Measurements from ENCODE around the gene ENOX2.

The ENOX2 gene

GRCh38 chrX:130704053-130705038, 198.7 kb downstream of the ENOX2 start:
- no peak for DNase-seq (ENCODE audit: low read depth in 1 of 2, low spot score in 1 of 2)

DNA sequence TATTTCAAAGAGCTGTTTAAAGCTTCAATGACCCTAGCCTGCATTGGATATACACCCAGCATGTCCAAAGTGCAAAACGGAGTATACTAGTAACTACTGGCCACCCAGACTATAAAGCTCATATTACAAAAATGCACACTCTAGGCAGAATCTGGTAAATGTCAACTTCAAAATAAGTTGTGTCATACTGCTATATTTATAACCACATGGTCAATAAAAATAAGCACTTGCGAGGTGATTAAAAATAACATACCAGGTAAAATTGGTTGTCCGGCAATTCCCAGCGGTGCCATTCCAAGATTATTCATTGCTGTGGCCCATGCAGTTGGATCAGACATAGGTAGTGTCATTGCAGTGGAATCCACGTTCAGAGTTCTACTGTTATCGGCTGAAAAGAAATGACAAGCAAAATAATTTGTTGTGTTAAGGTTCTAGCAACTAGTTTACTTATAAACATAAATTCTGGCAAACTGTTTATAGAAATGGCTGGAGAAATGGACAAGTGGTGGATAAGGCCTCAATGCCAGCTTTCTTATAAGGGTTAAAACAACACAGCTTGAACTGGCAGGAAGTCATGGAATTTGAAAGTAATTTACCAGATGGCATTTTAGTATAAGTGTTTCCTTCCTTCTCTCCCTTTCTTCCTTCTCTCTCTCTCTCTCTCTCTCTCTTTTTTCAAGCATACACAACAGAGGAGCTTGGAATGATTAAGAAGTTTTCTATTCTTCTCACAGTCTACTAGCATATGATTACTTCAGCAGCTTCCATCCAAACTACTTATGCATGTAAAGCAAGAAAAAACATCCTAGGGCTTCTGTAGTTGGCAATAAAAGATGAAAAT, 199.9 kb downstream of the ENOX2 start:
- DNase-seq (ENCODE audit: low read depth in 1 of 2, low spot score in 1 of 2): no peak

DNA sequence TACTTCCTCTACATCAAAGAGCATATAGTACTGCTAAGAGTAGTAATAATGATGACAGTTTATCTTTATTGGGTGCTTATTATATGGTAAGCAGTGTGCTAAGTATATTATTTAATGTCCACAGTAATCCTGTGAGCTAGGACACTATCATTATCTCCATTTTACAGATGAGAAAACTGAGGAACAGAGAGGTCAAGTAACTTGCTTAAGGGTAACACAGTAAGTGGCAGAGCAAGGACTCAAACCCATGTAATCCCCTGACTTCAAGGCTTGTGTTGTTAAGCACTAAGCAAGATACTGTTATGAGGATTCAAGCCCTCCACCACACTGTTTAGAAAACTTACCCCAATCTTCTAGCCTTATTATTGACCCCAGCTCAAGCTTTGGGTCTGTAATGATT, 202.4 kb downstream of the ENOX2 start:
- DNase-seq (ENCODE audit: low read depth in 1 of 2, low spot score in 1 of 2): no peak

DNA sequence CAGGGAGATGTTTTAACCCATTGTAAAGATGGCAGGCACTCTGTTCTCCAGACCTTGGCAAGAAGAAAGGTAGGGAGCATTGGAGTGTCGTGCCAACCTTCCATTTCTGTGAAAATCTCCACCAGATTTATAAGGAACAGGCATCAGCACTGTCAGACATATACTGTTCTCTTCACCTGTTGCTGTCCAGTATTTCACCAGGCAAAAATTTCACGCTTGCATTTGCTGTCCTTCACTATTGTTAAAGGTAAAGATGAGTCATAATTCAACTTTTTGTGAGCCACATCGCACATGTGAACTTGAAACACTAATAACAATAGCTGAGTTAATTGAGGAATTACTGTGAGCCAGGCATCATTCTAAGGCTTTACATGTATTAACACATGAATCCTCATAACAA, 203.4 kb downstream of the ENOX2 start:
- no peak for DNase-seq (ENCODE audit: low read depth in 1 of 2, low spot score in 1 of 2)

GRCh38 chrX:130696542-130696941, 206.5 kb downstream of the ENOX2 start:
- no peak for DNase-seq (ENCODE audit: low read depth in 1 of 2, low spot score in 1 of 2)

DNA sequence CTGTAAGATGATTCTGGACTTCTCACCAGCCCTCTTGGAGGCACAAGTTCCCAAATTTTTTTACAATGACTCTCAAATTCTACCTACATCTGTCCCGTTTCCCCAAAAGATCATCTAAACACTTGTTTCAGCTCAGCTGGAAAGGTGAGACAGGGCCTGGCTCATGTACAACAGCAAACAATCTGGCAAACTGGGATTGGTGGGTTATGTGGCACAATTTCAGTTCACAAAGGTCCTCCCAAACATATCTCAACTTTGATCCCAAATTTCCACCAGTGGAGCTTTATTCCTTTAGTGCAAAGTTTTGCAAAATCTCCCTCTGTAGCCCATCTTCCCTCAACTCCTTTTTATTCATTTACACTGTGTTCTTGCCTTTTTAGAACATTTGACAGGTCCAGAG, 207.1 kb downstream of the ENOX2 start:
- no peak for DNase-seq (ENCODE audit: low read depth in 1 of 2, low spot score in 1 of 2)

DNA sequence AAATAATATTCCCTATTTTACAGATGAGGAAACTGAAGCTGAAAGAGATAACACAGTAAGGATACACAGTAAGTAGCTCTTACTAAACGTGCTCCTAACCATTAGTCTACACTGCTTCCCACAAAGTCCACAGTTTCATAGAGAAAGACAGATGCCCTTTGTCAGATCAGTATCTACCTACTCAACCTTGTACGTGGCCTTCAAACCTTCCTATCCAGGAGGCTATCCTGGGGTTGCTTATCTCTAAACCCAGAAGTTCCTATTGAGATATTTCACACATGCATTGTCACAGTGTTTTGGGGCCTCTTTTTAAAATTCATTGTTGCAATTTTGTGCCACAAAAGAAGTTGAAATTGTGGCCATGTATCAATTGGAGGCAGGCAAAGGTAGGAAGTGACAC, 208.0 kb downstream of the ENOX2 start:
- DNase-seq (ENCODE audit: low read depth in 1 of 2, low spot score in 1 of 2): no peak

DNA sequence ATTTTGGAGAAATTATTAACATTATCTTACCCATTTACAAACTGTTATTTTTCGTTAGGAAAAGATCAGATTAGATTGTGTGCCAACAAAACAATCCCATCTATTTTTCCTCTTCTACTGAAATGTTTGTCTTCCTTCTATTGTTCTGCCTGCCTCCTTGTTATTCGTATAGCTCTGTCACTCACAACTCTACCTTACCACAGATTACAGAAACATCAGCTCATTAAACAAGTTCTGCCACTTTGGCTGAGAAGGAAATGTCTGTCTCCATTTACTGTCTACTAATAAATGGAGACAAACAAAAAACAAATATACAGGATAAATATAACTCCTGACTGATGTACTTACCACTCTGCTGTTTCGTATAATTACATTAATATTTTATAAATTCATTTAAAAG, 211.4 kb downstream of the ENOX2 start:
- no peak for DNase-seq (ENCODE audit: low read depth in 1 of 2, low spot score in 1 of 2)

GRCh38 chrX:130688360-130688759, 214.6 kb downstream of the ENOX2 start:
- no peak for DNase-seq (ENCODE audit: low read depth in 1 of 2, low spot score in 1 of 2)

- no peak for DNase-seq (ENCODE audit: low read depth in 1 of 2, low spot score in 1 of 2)
Measured at GRCh38 chrX:130682990-130683389, 220.0 kb downstream of the ENOX2 start.

DNA sequence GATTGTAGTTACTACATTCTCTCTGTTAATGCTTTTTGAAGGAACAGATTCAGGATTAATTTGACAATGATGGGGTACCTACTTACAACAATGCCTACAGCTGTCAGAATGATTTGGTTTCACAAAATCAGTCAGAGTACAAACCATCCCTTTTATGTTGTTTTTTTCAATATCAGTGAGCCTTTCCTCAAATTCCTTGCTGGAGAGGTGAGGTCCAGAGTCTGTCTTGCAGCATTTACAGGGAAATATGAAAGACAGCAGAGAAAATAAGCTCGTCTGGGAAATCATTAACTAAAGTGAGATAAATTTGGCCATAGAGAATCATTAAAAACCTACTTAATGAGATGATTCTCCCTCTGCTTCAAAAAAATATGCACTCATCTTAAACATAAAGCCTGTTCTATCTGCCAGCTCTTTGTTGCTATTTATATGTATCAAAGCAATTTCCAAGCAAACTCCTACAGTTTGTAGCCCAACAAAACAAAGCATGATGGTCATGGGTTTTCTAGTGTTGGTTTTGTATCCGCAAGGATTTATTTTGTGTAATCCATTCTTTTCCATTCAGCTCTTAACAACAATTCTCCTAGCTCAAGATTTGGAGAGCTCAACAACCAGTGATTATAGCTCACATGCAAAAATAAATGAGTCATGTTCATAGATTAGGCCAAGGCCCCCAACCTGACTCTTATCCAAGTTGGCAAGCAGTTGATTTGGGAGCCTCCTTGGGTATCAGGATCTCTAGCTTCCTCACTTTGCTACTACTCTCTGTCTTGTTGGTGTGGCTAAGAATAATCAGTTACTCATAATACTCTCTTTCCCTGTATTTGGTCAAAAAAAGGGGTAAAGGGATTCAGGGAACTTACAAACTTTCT, 222.6 kb downstream of the ENOX2 start:
- no peak for DNase-seq (ENCODE audit: low read depth in 1 of 2, low spot score in 1 of 2)

DNA sequence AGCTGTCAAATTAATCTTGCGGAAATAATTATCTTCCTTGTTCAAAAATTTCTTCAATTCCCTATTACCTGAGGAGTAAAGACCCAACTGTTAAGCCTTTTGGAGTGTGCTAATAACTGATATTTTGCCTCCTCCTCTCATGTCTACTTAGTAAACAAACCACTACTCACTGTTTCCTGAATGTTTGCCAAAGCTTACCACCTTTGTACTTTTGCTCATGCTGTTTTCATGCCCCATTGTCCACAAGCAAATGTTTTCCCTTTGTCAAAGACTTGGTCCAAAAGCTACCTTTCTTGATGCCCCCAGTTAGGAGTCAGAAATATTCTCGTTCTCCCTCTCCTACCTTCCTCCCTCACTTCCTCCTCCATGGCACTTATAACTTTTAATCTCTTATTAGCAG, 226.1 kb downstream of the ENOX2 start:
- no peak for DNase-seq (ENCODE audit: low read depth in 1 of 2, low spot score in 1 of 2)

DNA sequence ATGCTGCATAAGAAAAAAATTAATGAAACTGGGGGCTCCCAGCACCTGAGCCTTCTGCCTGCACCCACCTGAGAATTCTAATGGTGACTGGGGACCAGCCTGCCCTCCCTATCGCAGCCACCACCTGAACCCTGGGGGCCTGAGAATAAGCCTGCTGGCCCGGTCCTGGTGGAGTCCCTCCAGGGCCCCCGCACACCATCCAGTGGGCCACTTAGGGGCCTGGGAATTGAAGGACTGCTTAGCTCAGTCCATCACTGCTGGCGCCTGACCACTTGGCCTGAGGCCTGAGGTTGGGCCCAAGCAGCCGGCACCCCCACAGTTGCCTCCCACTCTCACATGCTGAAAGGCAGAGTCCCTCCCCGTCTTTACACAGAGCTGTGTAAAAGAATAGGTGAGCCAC, 230.8 kb downstream of the ENOX2 start:
- DNase-seq (ENCODE audit: low read depth in 1 of 2, low spot score in 1 of 2): no peak

DNA sequence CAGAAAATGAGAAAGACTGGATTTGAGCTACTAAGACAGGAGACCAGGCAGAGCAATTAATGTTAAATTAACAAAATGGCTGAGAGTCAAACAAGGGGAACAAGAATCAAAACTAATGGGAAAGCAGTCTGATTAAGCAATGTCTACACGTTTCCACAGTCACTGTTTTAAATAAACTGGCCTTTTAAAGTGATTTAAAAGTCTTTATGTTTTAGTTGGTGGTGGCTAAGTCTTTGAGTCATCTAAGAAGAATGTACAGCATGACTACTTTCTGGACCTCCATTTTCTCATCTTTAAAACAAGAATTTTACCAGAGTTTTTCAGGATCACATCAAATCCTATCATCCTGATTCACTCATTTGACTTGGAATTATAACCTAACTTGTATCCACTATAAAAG, 233.8 kb downstream of the ENOX2 start:
- no peak for DNase-seq (ENCODE audit: low read depth in 1 of 2, low spot score in 1 of 2)

- DNase-seq (ENCODE audit: low read depth in 1 of 2, low spot score in 1 of 2): no peak
Measured at GRCh38 chrX:130665263-130665662, 237.7 kb downstream of the ENOX2 start.

DNA sequence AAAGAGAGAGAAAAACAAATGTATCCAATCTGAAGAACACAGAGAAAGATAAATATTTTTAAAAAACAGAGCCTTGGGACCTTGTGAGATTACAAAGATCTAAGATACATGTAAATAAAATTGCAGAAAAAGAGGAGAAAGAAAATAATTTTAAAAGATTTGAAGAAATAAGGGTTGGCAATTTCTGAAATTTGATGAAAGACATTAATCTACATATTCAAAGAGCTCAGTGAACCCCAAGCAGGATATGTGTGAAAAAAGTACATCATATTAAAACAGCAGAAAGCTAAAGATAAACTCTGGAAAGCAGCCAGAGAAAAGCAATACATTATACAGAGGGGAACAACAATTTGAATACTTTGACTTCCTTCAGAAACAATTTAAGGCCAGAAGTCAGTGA, 244.7 kb downstream of the ENOX2 start:
- no peak for DNase-seq (ENCODE audit: low read depth in 1 of 2, low spot score in 1 of 2)

GRCh38 chrX:130654409-130654950, 248.5 kb downstream of the ENOX2 start:
- no peak for DNase-seq (ENCODE audit: low read depth in 1 of 2, low spot score in 1 of 2)

DNA sequence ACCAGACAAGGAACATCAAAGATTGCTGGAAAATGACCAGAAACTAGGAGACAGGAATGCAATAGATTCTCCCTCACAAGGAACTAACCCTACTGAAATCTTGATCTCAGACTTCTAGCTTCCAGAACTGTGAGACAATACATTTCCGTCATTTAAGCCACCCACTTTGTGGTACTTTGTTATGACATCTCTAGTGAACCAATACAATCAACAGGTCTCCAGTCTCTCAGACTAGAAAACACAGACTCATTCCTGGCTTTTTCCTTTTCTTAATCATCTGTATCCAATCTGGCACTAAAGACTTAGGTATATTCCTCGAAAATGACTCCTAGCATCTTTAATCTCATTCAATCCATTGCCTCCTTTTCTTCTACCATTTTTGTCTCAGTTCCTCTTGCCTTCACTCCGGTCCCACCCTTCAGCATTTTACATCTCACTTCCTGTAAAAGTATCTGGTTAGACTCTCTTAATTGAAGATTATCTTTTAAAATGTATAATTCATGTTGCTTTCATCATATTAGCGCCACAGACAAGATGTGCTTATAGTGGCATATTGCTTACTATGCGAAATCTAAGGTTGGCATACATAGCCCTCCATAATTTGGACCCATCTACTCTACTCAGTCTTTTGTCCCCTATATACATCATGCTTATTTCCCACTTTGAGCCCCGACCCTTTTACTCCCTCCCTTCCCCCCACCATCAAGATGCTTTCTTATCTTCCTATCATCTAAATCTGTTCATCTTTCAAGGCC, 250.0 kb downstream of the ENOX2 start:
- no peak for DNase-seq (ENCODE audit: low read depth in 1 of 2, low spot score in 1 of 2)

DNA sequence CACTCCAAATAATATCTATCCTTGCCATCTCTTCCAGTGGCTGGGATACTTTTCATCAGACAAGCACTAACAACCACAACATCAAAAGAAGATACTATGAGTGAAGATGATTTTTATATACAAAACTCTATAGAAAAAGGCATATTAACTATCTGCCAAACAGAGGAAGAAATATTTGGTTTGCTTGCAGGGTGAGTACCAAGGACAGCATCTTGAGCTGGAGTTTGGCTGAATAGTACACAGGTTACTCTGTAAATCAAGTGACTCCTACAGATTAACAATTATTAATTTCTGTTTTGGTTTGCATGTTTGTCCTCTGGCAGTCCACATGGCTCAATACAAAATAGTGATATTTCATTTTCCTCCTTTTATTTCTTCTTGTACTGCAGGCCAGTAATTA, 253.3 kb downstream of the ENOX2 start:
- DNase-seq (ENCODE audit: low read depth in 1 of 2, low spot score in 1 of 2): no peak

DNA sequence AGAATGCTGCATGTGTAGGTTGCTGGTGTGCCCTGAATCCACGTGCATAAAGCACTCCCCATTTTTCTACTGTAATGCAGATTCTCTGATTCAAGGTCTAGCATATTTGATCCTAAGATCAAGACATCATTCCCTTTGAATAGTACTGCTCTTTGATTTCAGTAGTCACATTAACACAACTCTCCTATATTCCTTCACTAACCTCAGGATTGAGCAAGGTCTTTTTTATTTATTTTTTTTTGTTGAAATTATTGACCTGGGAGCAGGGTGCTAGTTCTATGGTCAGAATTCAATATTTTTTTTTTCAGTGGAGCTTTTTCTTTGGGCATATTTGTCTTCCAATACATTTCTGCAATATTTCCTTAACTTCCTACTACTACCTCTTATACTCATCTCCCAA, 255.5 kb downstream of the ENOX2 start:
- DNase-seq (ENCODE audit: low read depth in 1 of 2, low spot score in 1 of 2): no peak

Measured in activated CD4-positive, alpha-beta T cell treated with anti-CD3 and anti-CD28 coated beads, Interleukin-2, amount 50 U/mL, for 24 hours (primary cell).